GM12878 (cell line): ENCODE measurements around the gene NPFFR2.

Experiments used
- POLR2AphosphoS5 ChIP-seq: IDR thresholded peaks from 2 replicates; pipeline ENCODE4 v1.6.1; 2011; ENCODE audit warnings: mild to moderate bottlenecking, low read length, inconsistent platforms
- SP1 ChIP-seq: IDR thresholded peaks from one replicate; pipeline ENCODE4 v1.6.1; 2011; ENCODE audit warnings: low read depth, low read length
- TF ChIP-seq, protein P1 (sequence below): IDR thresholded peaks from 2 replicates; pipeline ENCODE4 v1.6.1; 2011; ENCODE audit warnings: borderline replicate concordance, low read depth, mild to moderate bottlenecking, moderate library complexity, low read length; ENCODE audit not compliant: insufficient read depth, poor library complexity, severe bottlenecking

DNA sequence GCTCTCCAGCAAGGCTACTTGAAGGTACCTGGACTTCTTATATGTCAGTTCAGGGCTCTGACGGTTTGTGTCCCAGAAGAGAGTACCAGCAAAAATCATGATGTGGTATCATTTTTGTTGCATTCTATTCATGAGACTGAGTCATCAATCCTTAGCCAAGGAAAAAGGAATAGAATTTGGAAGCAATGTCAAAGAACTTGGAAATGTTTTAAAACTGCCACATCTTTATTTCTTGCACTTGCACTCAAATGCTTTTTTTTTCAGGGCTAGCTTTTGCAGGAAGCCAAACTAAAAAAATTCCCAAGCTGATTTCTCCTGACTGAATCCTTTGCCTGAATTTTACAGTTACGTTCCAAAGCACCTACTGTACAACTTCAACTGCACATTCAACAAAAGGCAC lies 112.4 kb downstream of the NPFFR2 start:
- TF ChIP-seq, protein P1, sequence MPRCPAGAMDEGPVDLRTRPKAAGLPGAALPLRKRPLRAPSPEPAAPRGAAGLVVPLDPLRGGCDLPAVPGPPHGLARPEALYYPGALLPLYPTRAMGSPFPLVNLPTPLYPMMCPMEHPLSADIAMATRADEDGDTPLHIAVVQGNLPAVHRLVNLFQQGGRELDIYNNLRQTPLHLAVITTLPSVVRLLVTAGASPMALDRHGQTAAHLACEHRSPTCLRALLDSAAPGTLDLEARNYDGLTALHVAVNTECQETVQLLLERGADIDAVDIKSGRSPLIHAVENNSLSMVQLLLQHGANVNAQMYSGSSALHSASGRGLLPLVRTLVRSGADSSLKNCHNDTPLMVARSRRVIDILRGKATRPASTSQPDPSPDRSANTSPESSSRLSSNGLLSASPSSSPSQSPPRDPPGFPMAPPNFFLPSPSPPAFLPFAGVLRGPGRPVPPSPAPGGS, result no peak
- no peak for TF ChIP-seq SP1
- TF ChIP-seq POLR2AphosphoS5, result no peak
